ENCODE results near the gene B4GALT6. TPM values are rescaled to one million over a fixed set of nuclear protein-coding genes. Genes with fewer than 3 reads are reported as not detected.

Gene B4GALT6
- total and polyA plus RNA-seq, 2 experiments from 2014 or later, result 3.2 to 14.1 TPM

GRCh38 chr18:31598021-31598805 lies 86.2 kb downstream of the B4GALT6 start:
- Histone ChIP-seq H2AFZ (no peak overlapping the region), H3K9me3 (ENCODE audit: low read depth) (no peaks in the 10 kb centered on the region), H3K79me2 (no peaks in the 10 kb centered on the region), H3K27ac (no peak overlapping the region), H3K27me3 (no peaks in the 10 kb centered on the region), H3K36me3 (replicated peaks; ENCODE audit: insufficient read depth, low read depth) (peaks cover 3% of the 10 kb centered on the region), H4K20me1 (ENCODE audit: insufficient read depth, poor library complexity, severe bottlenecking) (no peaks in the 10 kb centered on the region), H3K4me2 (no peak overlapping the region), H3K4me1 (ENCODE audit: insufficient read depth) (peaks cover 14% of the 10 kb centered on the region), H3K4me3 (no peak overlapping the region), H3K9me2 (replicated peaks; ENCODE audit: insufficient read depth) (no peaks in the 10 kb centered on the region)
- WGBS (ENCODE audit: low lambda C conversion rate, missing lambda C conversion rate), result 95% methylated on average over 13 of the region's 13 CpGs
- no peak for DNase-seq (ENCODE audit: low spot score)
- no peak for TF ChIP-seq CTCF (IDR thresholded peaks at IDR 0.05; ENCODE audit: poor library complexity)
- TF ChIP-seq EZH2 (IDR thresholded peaks at IDR 0.05; ENCODE audit: borderline replicate concordance), result no peak
- TF ChIP-seq EZH2phosphoT487 (IDR thresholded peaks at IDR 0.05; ENCODE audit: low read depth, severe bottlenecking, unreplicated experiment), result no peak

DNA sequence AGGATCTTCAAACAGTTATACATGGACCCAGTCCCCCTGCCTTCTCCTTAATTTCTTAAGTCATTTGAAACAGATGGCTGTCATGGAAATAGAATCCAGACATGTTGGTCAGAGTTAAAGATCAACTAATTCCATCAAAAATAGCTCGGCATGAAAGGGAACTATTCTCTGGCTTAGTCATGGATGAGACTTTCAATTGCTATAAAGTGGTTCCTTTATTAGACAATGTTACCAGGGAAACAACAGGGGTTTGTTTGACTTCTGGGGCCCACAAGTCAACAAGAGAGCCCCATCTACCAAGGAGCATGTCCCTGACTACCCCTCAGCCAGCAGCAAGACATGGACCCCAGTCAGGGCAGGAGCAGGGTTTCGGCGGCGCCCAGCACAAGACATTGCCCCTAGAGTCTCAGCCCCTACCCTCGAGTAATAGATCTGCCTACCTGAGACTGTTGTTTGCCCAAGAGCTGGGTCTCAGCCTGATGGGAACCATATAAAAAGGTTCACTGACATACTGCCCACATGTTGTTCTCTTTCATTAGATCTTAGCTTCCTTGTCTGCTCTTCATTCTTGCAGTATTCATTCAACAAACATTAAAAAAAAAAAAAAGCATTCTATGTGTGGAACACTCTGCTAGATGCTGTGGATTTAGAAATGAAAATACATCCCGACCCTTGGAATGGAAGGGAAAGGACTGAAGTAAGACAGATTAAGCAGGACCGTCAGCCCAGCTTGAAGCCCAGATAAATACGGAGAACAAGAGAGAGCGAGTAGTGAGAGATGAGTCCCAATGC lies 88.1 kb downstream of the B4GALT6 start:
- no peaks in the 10 kb centered on the region for H3K9me2 ChIP-seq (replicated peaks; ENCODE audit: insufficient read depth)
- H3K36me3 ChIP-seq (replicated peaks; ENCODE audit: insufficient read depth, low read depth), result peaks cover 3% of the 10 kb centered on the region
- H3K27me3 ChIP-seq, result no peaks in the 10 kb centered on the region
- 83% methylated on average over 9 of the region's 9 CpGs for WGBS (ENCODE audit: low lambda C conversion rate, missing lambda C conversion rate)
- H4K20me1 ChIP-seq (ENCODE audit: insufficient read depth, poor library complexity, severe bottlenecking), result no peaks in the 10 kb centered on the region
- no peaks in the 10 kb centered on the region for H3K9me3 ChIP-seq (ENCODE audit: low read depth)
- H3K27ac ChIP-seq, result peak overlapping the region; percentile 57
- no peak overlapping the region for H2AFZ ChIP-seq
- no peak overlapping the region for H3K4me3 ChIP-seq
- TF ChIP-seq CTCF (IDR thresholded peaks at IDR 0.05; ENCODE audit: poor library complexity), result no peak
- no peak for TF ChIP-seq EZH2phosphoT487 (IDR thresholded peaks at IDR 0.05; ENCODE audit: low read depth, severe bottlenecking, unreplicated experiment)
- no peak for TF ChIP-seq EZH2 (IDR thresholded peaks at IDR 0.05; ENCODE audit: borderline replicate concordance)
- no peak for DNase-seq (ENCODE audit: low spot score)
- peak overlapping the region; percentile 65 for H3K4me2 ChIP-seq
- H3K79me2 ChIP-seq, result no peaks in the 10 kb centered on the region
- H3K4me1 ChIP-seq (ENCODE audit: insufficient read depth), result peaks cover 14% of the 10 kb centered on the region

GRCh38 chr18:31595121-31595771 lies 89.1 kb downstream of the B4GALT6 start:
- no peak overlapping the region for H2AFZ ChIP-seq
- DNase-seq (ENCODE audit: low spot score), result no peak
- H3K4me3 ChIP-seq, result no peak overlapping the region
- H3K9me3 ChIP-seq (ENCODE audit: low read depth), result no peaks in the 10 kb centered on the region
- peaks cover 3% of the 10 kb centered on the region for H3K36me3 ChIP-seq (replicated peaks; ENCODE audit: insufficient read depth, low read depth)
- H3K4me1 ChIP-seq (ENCODE audit: insufficient read depth), result peaks cover 14% of the 10 kb centered on the region
- H3K4me2 ChIP-seq, result peak overlapping the region; percentile 65
- H3K27ac ChIP-seq, result peak overlapping the region; percentile 57
- no peaks in the 10 kb centered on the region for H3K27me3 ChIP-seq
- H3K79me2 ChIP-seq, result no peaks in the 10 kb centered on the region
- no peaks in the 10 kb centered on the region for H3K9me2 ChIP-seq (replicated peaks; ENCODE audit: insufficient read depth)
- no peak for TF ChIP-seq EZH2 (IDR thresholded peaks at IDR 0.05; ENCODE audit: borderline replicate concordance)
- no peak for TF ChIP-seq EZH2phosphoT487 (IDR thresholded peaks at IDR 0.05; ENCODE audit: low read depth, severe bottlenecking, unreplicated experiment)
- no peak for TF ChIP-seq CTCF (IDR thresholded peaks at IDR 0.05; ENCODE audit: poor library complexity)
- 73% methylated on average over 5 of the region's 5 CpGs for WGBS (ENCODE audit: low lambda C conversion rate, missing lambda C conversion rate)
- H4K20me1 ChIP-seq (ENCODE audit: insufficient read depth, poor library complexity, severe bottlenecking), result no peaks in the 10 kb centered on the region

Data from hepatocyte (in vitro differentiated cells).